CD14-positive monocyte (primary cell): ENCODE data around the gene LCA5. TPM values are rescaled to one million over a fixed set of nuclear protein-coding genes. Genes with fewer than 3 reads are reported as not detected.

Source experiments
- DNase-seq, 3 donors: peaks; one replicate each; pipeline ENCODE4 v3.0.0-alpha.2; 2011 to 2022
- H2AFZ ChIP-seq: 2 replicates; pipeline ENCODE4 v1.6.0; 2012; ENCODE audit warnings: mild to moderate bottlenecking, low read depth, low read length, inconsistent platforms; ENCODE audit not compliant: insufficient read depth, poor library complexity, severe bottlenecking
- H3K27ac ChIP-seq, 2 donors: 1 replicate in 1 of 2; 2 replicates in 1 of 2; pipeline ENCODE4 v1.5.1; 2012 to 2013; ENCODE audit warnings: low read length in 2 of 2, control low read depth in 1 of 2, inconsistent platforms in 1 of 2, low read depth in 1 of 2, mild to moderate bottlenecking in 1 of 2
- H3K27me3 ChIP-seq, 2 donors: one replicate each; pipeline versions ENCODE4 v1.6.0 to v1.6.1; 2011 to 2013; ENCODE audit warnings: low read length in 2 of 2; ENCODE audit not compliant: control insufficient read depth in 2 of 2, insufficient read depth in 2 of 2
- H3K36me3 ChIP-seq, 2 donors: replicated peaks in 1 of 2; 1 replicate in 1 of 2; 2 replicates in 1 of 2; pipeline versions ENCODE4 v1.5.1 to v1.6.1; 2012 to 2013; ENCODE audit warnings: low read length in 2 of 2, control low read depth in 1 of 2, inconsistent platforms in 1 of 2, mild to moderate bottlenecking in 1 of 2; ENCODE audit not compliant: insufficient read depth in 2 of 2, control insufficient read depth in 1 of 2
- H3K4me1 ChIP-seq, 2 donors: 1 replicate in 1 of 2; 2 replicates in 1 of 2; pipeline versions ENCODE4 v1.5.1 to v1.6.1; 2012 to 2013; ENCODE audit warnings: low read length in 2 of 2, control low read depth in 1 of 2, inconsistent platforms in 1 of 2, mild to moderate bottlenecking in 1 of 2, moderate library complexity in 1 of 2; ENCODE audit not compliant: insufficient read depth in 2 of 2, control insufficient read depth in 1 of 2
- H3K4me2 ChIP-seq: replicated peaks from 2 replicates; pipeline ENCODE3; 2012; ENCODE audit warnings: low read length, moderate library complexity, mild to moderate bottlenecking; ENCODE audit not compliant: poor library complexity, severe bottlenecking; ENCODE audit errors: extremely low read depth
- H3K4me3 ChIP-seq, 3 experiments: fragments of 200-600 bp in 1 of 3; sonication (generic) in 1 of 3; replicated peaks in 1 of 3; 1 replicate in 2 of 3; 2 replicates in 1 of 3; pipeline ENCODE4 v1.5.1; 2011 to 2013; ENCODE audit warnings: low read length in 3 of 3, mild to moderate bottlenecking in 3 of 3, control low read depth in 2 of 3, low read depth in 2 of 3, inconsistent platforms in 1 of 3, moderate library complexity in 1 of 3
- H3K79me2 ChIP-seq: 2 replicates; pipeline ENCODE4 v1.6.0; 2012; ENCODE audit warnings: mild to moderate bottlenecking, control low read depth, inconsistent platforms, low read length, moderate library complexity; ENCODE audit not compliant: insufficient read depth
- H3K9ac ChIP-seq: 2 replicates; pipeline ENCODE4 v1.6.0; 2017; ENCODE audit warnings: low read length, mild to moderate bottlenecking; ENCODE audit not compliant: insufficient read depth, poor library complexity, severe bottlenecking
- H3K9me3 ChIP-seq, 2 donors: replicated peaks in 1 of 2; 1 replicate in 1 of 2; 2 replicates in 1 of 2; pipeline versions ENCODE4 v1.5.1 to v1.6.1; 2012 to 2013; ENCODE audit warnings: low read length in 2 of 2, control low read depth in 1 of 2; ENCODE audit not compliant: control insufficient read depth in 1 of 2, insufficient read depth in 1 of 2
- H4K20me1 ChIP-seq: 2 replicates; pipeline ENCODE4 v1.6.0; 2012; ENCODE audit warnings: mild to moderate bottlenecking, low read length, control low read depth, moderate library complexity; ENCODE audit not compliant: insufficient read depth
- H3K27ac Mint-ChIP-seq, 7 donors: one replicate each; pipeline ENCODE4 v1.8.0; 2020; ENCODE audit warnings: mild to moderate bottlenecking in 7 of 7, mixed read lengths in 7 of 7, moderate library complexity in 6 of 7, inconsistent platforms in 2 of 7
- H3K27me3 Mint-ChIP-seq, 3 donors: one replicate each; pipeline ENCODE4 v1.8.0; 2021 to 2022; ENCODE audit warnings: low read depth in 3 of 3, mild to moderate bottlenecking in 3 of 3, mixed read lengths in 3 of 3, moderate library complexity in 3 of 3, inconsistent platforms in 1 of 3
- H3K36me3 Mint-ChIP-seq, 2 donors: one replicate each; pipeline ENCODE4 v1.8.0; 2020; ENCODE audit warnings: mixed read lengths in 2 of 2, inconsistent platforms in 1 of 2, mild to moderate bottlenecking in 1 of 2
- H3K4me1 Mint-ChIP-seq: one replicate; pipeline ENCODE4 v1.8.0; 2020; ENCODE audit warnings: mild to moderate bottlenecking, mixed read lengths
- H3K4me3 Mint-ChIP-seq, 2 donors: one replicate each; pipeline ENCODE4 v1.8.0; 2020; ENCODE audit warnings: mild to moderate bottlenecking in 2 of 2, mixed read lengths in 2 of 2, moderate library complexity in 1 of 2
- H3K9me3 Mint-ChIP-seq, 7 donors: one replicate each; pipeline ENCODE4 v1.8.0; 2020 to 2022; ENCODE audit warnings: mixed read lengths in 7 of 7, mild to moderate bottlenecking in 6 of 7, moderate library complexity in 6 of 7, inconsistent platforms in 2 of 7
- WGBS: methylation state at CpG from one replicate; pipeline ENCODE4 v1.1.5; 2013; ENCODE audit warnings: missing lambda C conversion rate; ENCODE audit not compliant: insufficient coverage; 5-methylcytosine and 5-hydroxymethylcytosine counted together
- intact Hi-C, 2 donors: fragments of 100-400 bp; cut with micrococcal nuclease; formaldehyde crosslinking; loops; one replicate each; pipeline versions ENCODE4 v1.15.0 to v1.15.1; 2023
- polyA plus RNA-seq, 3 donors: library from polyadenylated mRNA; depleted of rRNA in 1 of 3; unstranded in 2 of 3; stranded (reverse) in 1 of 3; fragments of 300-500 nt in 2 of 3; fragments of >200 nt in 1 of 3; fragmentation: Illumina TruSeq in 2 of 3; gene quantifications; 1 replicate in 2 of 3; 2 replicates in 1 of 3; pipeline ENCODE4 v1.2.3, GENCODE V29; 2012 to 2021
- TF ChIP-seq, protein P1 (sequence below): fragments of 200-600 bp; IDR thresholded peaks from one replicate; pipeline ENCODE4 v1.8.0; 2022; ENCODE audit warnings: antibody characterized with exemption, mild to moderate bottlenecking

Gene LCA5
- polyA plus RNA-seq, 3 donors = 0.08 TPM; not detected in 2

DNA sequence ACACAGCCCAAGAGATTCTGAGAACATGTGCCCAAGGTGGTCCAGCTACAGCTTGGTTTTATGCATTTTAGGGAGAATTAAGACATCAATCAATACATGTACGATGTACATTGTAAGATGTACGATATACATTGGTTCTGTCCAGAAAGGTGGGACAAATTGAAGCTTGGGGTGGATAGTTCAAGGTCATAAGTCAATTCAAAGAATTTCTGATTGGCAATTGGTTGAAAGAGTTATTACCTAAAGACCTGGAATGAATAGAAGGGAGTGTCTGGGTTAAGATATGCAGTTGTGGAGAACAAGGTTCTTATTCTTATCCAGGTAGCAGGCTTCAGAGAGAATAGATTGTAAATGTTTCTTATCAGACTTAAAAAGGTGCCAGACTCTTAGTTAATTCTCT, 31.8 kb upstream of the LCA5 start:
- intact Hi-C loops = no loop called here
- 100% methylated on average over 1 of the region's 2 CpGs for WGBS
- no peak for DNase-seq

DNA sequence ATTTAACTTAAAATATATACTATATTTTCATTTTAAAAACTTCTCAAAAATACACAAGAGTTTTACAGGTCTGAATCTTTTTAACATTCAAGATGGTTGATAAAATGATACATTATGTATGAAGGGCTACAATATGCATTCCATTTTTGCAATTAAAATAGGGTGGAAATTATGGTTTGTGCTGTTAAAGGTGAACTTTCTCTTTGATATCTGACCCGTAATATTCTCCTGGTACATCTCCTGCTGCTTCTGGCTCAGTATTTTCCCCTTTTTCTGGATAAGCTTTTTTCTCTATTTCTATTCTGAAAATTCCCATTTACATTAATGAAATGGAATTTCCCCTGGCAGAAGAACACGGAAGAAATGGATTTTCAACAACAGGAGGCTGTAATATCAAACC, 27.4 kb upstream of the LCA5 start:
- TF ChIP-seq, protein P1, sequence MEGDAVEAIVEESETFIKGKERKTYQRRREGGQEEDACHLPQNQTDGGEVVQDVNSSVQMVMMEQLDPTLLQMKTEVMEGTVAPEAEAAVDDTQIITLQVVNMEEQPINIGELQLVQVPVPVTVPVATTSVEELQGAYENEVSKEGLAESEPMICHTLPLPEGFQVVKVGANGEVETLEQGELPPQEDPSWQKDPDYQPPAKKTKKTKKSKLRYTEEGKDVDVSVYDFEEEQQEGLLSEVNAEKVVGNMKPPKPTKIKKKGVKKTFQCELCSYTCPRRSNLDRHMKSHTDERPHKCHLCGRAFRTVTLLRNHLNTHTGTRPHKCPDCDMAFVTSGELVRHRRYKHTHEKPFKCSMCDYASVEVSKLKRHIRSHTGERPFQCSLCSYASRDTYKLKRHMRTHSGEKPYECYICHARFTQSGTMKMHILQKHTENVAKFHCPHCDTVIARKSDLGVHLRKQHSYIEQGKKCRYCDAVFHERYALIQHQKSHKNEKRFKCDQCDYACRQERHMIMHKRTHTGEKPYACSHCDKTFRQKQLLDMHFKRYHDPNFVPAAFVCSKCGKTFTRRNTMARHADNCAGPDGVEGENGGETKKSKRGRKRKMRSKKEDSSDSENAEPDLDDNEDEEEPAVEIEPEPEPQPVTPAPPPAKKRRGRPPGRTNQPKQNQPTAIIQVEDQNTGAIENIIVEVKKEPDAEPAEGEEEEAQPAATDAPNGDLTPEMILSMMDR = no peak
- H3K27ac Mint-ChIP-seq = no peak overlapping the region

More for the DNA sequence above, 31.8 kb upstream of the LCA5 start:
- H3K4me1 Mint-ChIP-seq = peaks cover 5% of the 10 kb centered on the region
- TF ChIP-seq, protein P1 = no peak
- no peaks in the 10 kb centered on the region for H3K79me2 ChIP-seq
- H3K36me3 ChIP-seq = no peaks in the 10 kb centered on the region
- H3K27ac Mint-ChIP-seq = no peak overlapping the region
- H3K27me3 Mint-ChIP-seq = peaks cover 0 to 2% (median 0%) of the 10 kb centered on the region in 3 donors
- no peaks in the 10 kb centered on the region for H3K9me3 ChIP-seq
- H3K4me2 ChIP-seq = no peak overlapping the region
- H3K4me3 ChIP-seq = no peak overlapping the region
- H4K20me1 ChIP-seq = no peaks in the 10 kb centered on the region
- no peaks in the 10 kb centered on the region for H3K27me3 ChIP-seq
- H2AFZ ChIP-seq = no peak overlapping the region
- no peaks in the 10 kb centered on the region for H3K4me1 ChIP-seq
- no peak overlapping the region for H3K4me3 Mint-ChIP-seq
- H3K9ac ChIP-seq = no peak overlapping the region
- H3K36me3 Mint-ChIP-seq = no peaks in the 10 kb centered on the region
- no peak overlapping the region for H3K27ac ChIP-seq
- no peaks in the 10 kb centered on the region for H3K9me3 Mint-ChIP-seq

More for the DNA sequence above, 27.4 kb upstream of the LCA5 start:
- DNase-seq = no peak
- peaks cover 0 to 2% (median 0%) of the 10 kb centered on the region in 3 donors for H3K27me3 Mint-ChIP-seq
- Histone ChIP-seq H3K36me3 (no peaks in the 10 kb centered on the region), H3K4me1 (no peaks in the 10 kb centered on the region), H4K20me1 (no peaks in the 10 kb centered on the region), H3K27ac (no peak overlapping the region), H3K9me3 (no peaks in the 10 kb centered on the region), H3K79me2 (no peaks in the 10 kb centered on the region), H3K27me3 (no peaks in the 10 kb centered on the region), H2AFZ (no peak overlapping the region), H3K9ac (no peak overlapping the region), H3K4me3 (no peak overlapping the region), H3K4me2 (no peak overlapping the region)
- intact Hi-C loops = no loop called here
- H3K4me3 Mint-ChIP-seq = no peak overlapping the region
- H3K9me3 Mint-ChIP-seq = peaks cover 0 to 2% (median 0%) of the 10 kb centered on the region in 7 donors
- no peaks in the 10 kb centered on the region for H3K4me1 Mint-ChIP-seq
- H3K36me3 Mint-ChIP-seq = no peaks in the 10 kb centered on the region
- WGBS = no CpG with 5 or more reads among the region's 2 CpGs
